ENCODE measurements around the gene RAB44. TPM values are rescaled to one million over a fixed set of nuclear protein-coding genes. Genes with fewer than 3 reads are reported as not detected.

The RAB44 gene
- total and polyA plus RNA-seq, 2 of the 13 experiments (the other 11 are each of a cell fraction or from before 2014, with no cell fraction given) = not detected

DNA sequence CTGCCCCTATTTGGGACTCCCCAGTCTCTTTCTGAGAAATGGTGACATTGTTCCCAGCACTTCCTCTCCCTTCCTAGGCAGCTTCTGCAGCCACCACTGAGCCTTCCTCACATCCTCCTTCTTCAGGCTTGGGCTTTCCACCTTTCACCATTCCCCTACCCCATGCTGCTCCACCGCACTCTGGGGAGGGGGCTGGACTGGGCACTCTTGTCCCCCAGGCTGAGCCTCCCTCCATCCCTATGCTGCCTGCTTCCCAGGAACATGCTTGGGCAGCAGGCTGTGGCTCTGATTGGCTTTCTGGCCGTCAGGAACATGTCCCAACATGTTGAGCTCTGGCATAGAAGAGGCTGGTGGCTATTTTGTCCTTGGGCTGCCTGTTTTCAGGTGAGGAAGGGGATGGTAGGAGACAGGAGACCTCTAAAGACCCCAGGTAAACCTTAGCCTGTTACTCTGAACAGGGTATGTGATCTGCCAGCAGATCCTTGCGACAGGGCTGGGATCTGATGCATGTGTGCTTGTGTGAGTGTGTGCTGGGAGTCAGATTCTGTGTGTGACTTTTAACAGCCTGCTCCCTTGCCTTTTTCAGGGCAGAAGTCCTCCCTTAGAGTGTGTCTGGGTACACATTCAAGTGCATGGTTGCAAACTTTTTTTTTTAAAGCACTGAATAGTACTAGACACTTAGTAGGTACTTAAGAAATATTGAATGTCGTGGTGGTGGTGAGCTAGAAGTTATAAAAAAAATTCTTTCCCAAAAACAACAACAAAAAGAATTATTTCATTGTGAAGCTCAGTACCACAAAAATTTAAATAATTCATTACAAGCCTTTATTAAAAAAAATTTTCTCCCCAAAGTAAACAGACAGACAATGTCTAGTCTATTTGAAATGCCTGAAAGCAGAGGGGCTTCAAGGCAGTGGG lies 21.2 kb upstream of the RAB44 start (continued):
- peak; percentile 36; the same call in 1 of the 2 replicates for TF ChIP-seq ZNF350 (CRISPR knock-in tag; IDR thresholded peaks at IDR 0.05; ENCODE audit: borderline replicate concordance, low read depth)
- peak; percentile 30; the same call in 1 of the 2 replicates for TF ChIP-seq HOMEZ (CRISPR knock-in tag; IDR thresholded peaks at IDR 0.05; ENCODE audit: low read depth)
- TF ChIP-seq, protein P1, sequence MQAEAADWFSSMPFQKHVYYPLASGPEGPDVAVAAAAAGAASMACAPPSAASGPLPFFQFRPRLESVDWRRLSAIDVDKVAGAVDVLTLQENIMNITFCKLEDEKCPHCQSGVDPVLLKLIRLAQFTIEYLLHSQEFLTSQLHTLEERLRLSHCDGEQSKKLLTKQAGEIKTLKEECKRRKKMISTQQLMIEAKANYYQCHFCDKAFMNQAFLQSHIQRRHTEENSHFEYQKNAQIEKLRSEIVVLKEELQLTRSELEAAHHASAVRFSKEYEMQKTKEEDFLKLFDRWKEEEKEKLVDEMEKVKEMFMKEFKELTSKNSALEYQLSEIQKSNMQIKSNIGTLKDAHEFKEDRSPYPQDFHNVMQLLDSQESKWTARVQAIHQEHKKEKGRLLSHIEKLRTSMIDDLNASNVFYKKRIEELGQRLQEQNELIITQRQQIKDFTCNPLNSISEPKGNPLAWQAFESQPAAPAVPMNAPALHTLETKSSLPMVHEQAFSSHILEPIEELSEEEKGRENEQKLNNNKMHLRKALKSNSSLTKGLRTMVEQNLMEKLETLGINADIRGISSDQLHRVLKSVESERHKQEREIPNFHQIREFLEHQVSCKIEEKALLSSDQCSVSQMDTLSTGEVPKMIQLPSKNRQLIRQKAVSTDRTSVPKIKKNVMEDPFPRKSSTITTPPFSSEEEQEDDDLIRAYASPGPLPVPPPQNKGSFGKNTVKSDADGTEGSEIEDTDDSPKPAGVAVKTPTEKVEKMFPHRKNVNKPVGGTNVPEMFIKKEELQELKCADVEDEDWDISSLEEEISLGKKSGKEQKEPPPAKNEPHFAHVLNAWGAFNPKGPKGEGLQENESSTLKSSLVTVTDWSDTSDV (CRISPR knock-in tag; IDR thresholded peaks at IDR 0.05) = peak; percentile 90
- peak; percentile 70; the same call in 1 of the 2 replicates for TF ChIP-seq ZNF331 (CRISPR knock-in tag; IDR thresholded peaks at IDR 0.05)
- no peak for TF ChIP-seq BCLAF1 (IDR thresholded peaks at IDR 0.05)
- no peak for TF ChIP-seq MTF1 (CRISPR knock-in tag; IDR thresholded peaks at IDR 0.05)
- TF ChIP-seq ZNF280B (CRISPR knock-in tag; IDR thresholded peaks at IDR 0.05; ENCODE audit: borderline replicate concordance) = peak; percentile 85; the same call in 1 of the 2 replicates
- peak; percentile 40; the same call in 1 of the 2 replicates for TF ChIP-seq ATAD3A (CRISPR knock-in tag; IDR thresholded peaks at IDR 0.05)
- TF ChIP-seq DR1 (CRISPR knock-in tag; IDR thresholded peaks at IDR 0.05) = no peak
- TF ChIP-seq ZBTB38 (CRISPR knock-in tag; IDR thresholded peaks at IDR 0.05) = peak; percentile 72; the same call in 1 of the 2 replicates
- peak; percentile 72 for TF ChIP-seq HNRNPH1 (optimal IDR thresholded peaks at IDR 0.05; ENCODE audit: low read depth, low read length)
- TF ChIP-seq, protein P2, sequence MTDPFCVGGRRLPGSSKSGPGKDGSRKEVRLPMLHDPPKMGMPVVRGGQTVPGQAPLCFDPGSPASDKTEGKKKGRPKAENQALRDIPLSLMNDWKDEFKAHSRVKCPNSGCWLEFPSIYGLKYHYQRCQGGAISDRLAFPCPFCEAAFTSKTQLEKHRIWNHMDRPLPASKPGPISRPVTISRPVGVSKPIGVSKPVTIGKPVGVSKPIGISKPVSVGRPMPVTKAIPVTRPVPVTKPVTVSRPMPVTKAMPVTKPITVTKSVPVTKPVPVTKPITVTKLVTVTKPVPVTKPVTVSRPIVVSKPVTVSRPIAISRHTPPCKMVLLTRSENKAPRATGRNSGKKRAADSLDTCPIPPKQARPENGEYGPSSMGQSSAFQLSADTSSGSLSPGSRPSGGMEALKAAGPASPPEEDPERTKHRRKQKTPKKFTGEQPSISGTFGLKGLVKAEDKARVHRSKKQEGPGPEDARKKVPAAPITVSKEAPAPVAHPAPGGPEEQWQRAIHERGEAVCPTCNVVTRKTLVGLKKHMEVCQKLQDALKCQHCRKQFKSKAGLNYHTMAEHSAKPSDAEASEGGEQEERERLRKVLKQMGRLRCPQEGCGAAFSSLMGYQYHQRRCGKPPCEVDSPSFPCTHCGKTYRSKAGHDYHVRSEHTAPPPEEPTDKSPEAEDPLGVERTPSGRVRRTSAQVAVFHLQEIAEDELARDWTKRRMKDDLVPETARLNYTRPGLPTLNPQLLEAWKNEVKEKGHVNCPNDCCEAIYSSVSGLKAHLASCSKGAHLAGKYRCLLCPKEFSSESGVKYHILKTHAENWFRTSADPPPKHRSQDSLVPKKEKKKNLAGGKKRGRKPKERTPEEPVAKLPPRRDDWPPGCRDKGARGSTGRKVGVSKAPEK (CRISPR knock-in tag; IDR thresholded peaks at IDR 0.05; ENCODE audit: borderline replicate concordance) = no peak; the same call in 1 of the 2 replicates
- no peak for TF ChIP-seq RBAK (CRISPR knock-in tag; IDR thresholded peaks at IDR 0.05)
- no peak for TF ChIP-seq ZNF180 (CRISPR knock-in tag; IDR thresholded peaks at IDR 0.05; ENCODE audit: borderline replicate concordance, low read depth)
- peak; percentile 62; the same call in 1 of the 2 replicates for TF ChIP-seq MIER2 (CRISPR knock-in tag; IDR thresholded peaks at IDR 0.05)
